ENCODE data around the gene TM4SF5.

TM4SF5 gene

DNA sequence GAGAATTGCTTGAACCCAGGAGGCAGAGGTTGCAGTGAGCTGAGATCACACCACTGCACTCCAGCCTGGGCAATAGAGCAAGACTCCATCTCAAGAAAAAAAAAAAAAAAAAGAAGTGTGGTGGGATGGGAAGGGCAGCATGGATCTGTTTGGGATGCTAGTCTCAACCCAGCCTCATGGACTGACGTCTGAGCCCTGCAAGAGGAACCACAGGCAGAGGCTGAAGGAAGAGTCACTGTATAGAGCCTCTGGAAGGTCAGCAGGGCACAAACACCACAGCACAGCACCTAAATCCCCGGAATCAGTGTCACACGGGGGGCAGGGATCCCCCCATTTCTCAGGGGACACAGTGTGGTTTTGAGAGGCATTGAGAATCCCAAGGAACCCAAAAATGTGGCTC, 21.1 kb upstream of the TM4SF5 start:
- Histone ChIP-seq H3K4me1 (ENCODE audit: control insufficient read depth, insufficient read depth, low read length) (no peaks in the 10 kb centered on the region), H3K36me3 (ENCODE audit: control insufficient read depth, insufficient read depth, low read length, severe bottlenecking) (no peaks in the 10 kb centered on the region), H3K4me3 (ENCODE audit: low read length) (no peak overlapping the region), H3K9me3 (ENCODE audit: control insufficient read depth, low read length) (no peaks in the 10 kb centered on the region), H3K27me3 (replicated peaks; ENCODE audit: control insufficient read depth, insufficient read depth, low read length) (peaks cover 52% of the 10 kb centered on the region), H3K9ac (ENCODE audit: low read length) (no peak overlapping the region)
- no peak for DNase-seq (ENCODE audit: low read depth)

DNA sequence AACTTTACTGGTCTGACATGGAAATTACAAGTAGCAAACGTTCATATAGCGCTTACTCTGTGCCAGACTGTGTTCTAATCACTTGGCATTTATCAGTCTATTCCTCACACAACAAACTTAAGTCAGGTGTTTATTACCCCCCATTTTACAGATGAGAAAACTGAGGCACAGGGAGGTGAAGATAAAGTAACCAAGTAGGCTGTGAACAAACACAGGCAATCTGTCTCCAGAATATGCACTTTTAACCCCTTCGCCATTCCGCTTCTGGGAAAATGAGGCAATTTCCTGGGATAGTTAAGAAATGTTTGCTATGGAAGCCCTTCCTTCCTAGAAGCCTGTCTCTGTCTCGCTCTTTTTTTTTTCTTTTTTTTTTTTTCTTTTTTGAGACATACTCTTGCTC, 19.8 kb upstream of the TM4SF5 start:
- peaks cover 49% of the 10 kb centered on the region for H3K27me3 ChIP-seq (replicated peaks; ENCODE audit: control insufficient read depth, insufficient read depth, low read length)
- DNase-seq (ENCODE audit: low read depth) = no peak
- H3K4me3 ChIP-seq (ENCODE audit: low read length) = no peak overlapping the region
- H3K9me3 ChIP-seq (ENCODE audit: control insufficient read depth, low read length) = no peaks in the 10 kb centered on the region
- no peak overlapping the region for H3K9ac ChIP-seq (ENCODE audit: low read length)
- H3K4me1 ChIP-seq (ENCODE audit: control insufficient read depth, insufficient read depth, low read length) = no peaks in the 10 kb centered on the region
- H3K36me3 ChIP-seq (ENCODE audit: control insufficient read depth, insufficient read depth, low read length, severe bottlenecking) = no peaks in the 10 kb centered on the region

DNA sequence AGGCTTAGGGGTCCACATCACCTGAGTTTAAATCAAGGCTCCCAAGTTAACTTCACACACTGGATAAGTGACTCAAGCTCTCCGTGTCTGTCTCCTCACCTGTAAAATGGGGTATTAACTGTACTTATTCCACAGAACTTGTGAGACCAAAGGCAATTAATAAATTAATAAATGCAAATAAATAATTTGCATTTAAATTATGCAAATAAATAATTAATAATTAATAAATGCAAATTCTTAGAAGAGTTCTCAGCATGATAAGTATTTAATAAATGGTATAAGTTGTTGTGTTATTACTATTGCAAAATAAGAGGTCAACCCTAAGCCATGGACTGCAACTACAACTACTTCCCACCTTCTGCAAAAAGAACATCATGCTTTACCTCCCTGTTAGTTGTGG, 18.3 kb upstream of the TM4SF5 start:
- no peaks in the 10 kb centered on the region for H3K36me3 ChIP-seq (ENCODE audit: control insufficient read depth, insufficient read depth, low read length, severe bottlenecking)
- no peak for DNase-seq (ENCODE audit: low read depth)
- H3K9ac ChIP-seq (ENCODE audit: low read length) = no peak overlapping the region
- peaks cover 61% of the 10 kb centered on the region for H3K27me3 ChIP-seq (replicated peaks; ENCODE audit: control insufficient read depth, insufficient read depth, low read length)
- H3K9me3 ChIP-seq (ENCODE audit: control insufficient read depth, low read length) = no peaks in the 10 kb centered on the region
- no peak overlapping the region for H3K4me3 ChIP-seq (ENCODE audit: low read length)
- no peaks in the 10 kb centered on the region for H3K4me1 ChIP-seq (ENCODE audit: control insufficient read depth, insufficient read depth, low read length)

DNA sequence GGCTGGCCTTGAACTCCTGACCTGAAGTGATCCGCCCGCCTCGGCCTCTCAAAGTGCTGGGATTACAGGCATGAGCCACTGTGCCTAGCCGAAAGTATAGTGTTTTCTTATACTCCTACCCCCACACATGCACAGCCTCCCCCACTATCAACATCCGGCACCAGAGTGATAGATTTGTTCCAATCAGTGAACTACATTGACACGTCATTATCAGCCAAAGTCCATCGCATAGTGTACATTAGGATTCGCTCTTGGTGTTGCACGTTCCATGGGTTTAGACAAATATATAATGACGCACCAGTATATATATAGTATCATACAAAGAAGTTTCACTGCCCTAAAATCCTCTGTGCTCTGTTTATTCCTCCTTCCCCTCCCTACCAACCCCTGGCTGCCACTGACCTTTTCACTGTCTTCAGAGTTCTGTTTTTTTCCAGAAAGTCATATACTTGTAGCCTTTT, 11.9 kb upstream of the TM4SF5 start:
- no peak for DNase-seq (ENCODE audit: low read depth)

DNA sequence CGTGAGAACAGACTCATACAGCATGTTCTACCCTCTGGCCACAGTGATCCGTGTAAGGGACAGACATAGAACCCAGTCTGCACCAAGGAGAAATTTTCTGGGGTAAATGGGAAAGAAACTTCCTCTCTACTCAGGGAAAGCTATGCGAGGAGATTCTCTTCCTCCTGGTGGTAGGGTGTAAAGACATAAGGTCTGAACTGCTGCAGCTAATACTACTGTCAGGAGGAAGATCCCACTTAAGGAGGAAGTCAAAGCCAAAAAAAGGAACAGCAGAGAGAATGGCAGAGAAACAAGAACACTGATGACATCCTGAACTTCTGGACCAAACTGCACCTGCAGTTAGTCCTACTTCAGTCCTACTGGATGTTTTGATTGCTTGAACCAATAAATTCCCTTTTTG, 7.1 kb upstream of the TM4SF5 start:
- Histone ChIP-seq H3K36me3 (ENCODE audit: control insufficient read depth, insufficient read depth, low read length, severe bottlenecking) (no peaks in the 10 kb centered on the region), H3K4me3 (ENCODE audit: low read length) (no peak overlapping the region), H3K9me3 (ENCODE audit: control insufficient read depth, low read length) (no peaks in the 10 kb centered on the region), H3K4me1 (ENCODE audit: control insufficient read depth, insufficient read depth, low read length) (no peaks in the 10 kb centered on the region), H3K9ac (ENCODE audit: low read length) (no peak overlapping the region), H3K27me3 (replicated peaks; ENCODE audit: control insufficient read depth, insufficient read depth, low read length) (peaks cover 25% of the 10 kb centered on the region)
- DNase-seq (ENCODE audit: low read depth) = no peak

More for the DNA sequence above, 11.9 kb upstream of the TM4SF5 start:
- Histone ChIP-seq H3K36me3 (ENCODE audit: control insufficient read depth, insufficient read depth, low read length, severe bottlenecking) (no peaks in the 10 kb centered on the region), H3K9me3 (ENCODE audit: control insufficient read depth, low read length) (no peaks in the 10 kb centered on the region), H3K9ac (ENCODE audit: low read length) (no peak overlapping the region), H3K4me1 (ENCODE audit: control insufficient read depth, insufficient read depth, low read length) (no peaks in the 10 kb centered on the region), H3K27me3 (replicated peaks; ENCODE audit: control insufficient read depth, insufficient read depth, low read length) (peaks cover 45% of the 10 kb centered on the region), H3K4me3 (ENCODE audit: low read length) (no peak overlapping the region)

DNA sequence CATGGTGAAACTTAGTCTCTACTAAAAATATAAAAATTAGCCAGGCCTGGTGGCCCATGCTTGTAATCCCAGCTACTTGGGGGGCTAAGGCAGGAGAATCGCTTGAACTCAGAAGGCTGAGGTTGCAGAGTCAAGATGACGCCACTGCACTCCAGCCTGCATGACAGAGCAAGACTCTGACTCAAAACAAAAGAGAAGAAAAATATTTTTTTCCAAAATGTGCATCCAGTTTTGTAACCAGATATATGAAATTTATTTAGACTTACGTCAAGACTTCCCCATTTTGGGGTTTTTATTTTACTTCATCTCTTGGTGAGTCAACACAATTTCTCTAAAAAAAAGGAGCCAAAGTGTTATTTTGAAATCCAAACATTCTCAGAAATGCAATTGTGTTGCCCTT, 5.5 kb upstream of the TM4SF5 start:
- no peak overlapping the region for H3K4me3 ChIP-seq (ENCODE audit: low read length)
- H3K9me3 ChIP-seq (ENCODE audit: control insufficient read depth, low read length) = no peaks in the 10 kb centered on the region
- H3K4me1 ChIP-seq (ENCODE audit: control insufficient read depth, insufficient read depth, low read length) = no peaks in the 10 kb centered on the region
- H3K9ac ChIP-seq (ENCODE audit: low read length) = no peak overlapping the region
- H3K27me3 ChIP-seq (replicated peaks; ENCODE audit: control insufficient read depth, insufficient read depth, low read length) = peaks cover 14% of the 10 kb centered on the region
- no peaks in the 10 kb centered on the region for H3K36me3 ChIP-seq (ENCODE audit: control insufficient read depth, insufficient read depth, low read length, severe bottlenecking)
- peak; percentile 45 for DNase-seq (ENCODE audit: low read depth)

DNA sequence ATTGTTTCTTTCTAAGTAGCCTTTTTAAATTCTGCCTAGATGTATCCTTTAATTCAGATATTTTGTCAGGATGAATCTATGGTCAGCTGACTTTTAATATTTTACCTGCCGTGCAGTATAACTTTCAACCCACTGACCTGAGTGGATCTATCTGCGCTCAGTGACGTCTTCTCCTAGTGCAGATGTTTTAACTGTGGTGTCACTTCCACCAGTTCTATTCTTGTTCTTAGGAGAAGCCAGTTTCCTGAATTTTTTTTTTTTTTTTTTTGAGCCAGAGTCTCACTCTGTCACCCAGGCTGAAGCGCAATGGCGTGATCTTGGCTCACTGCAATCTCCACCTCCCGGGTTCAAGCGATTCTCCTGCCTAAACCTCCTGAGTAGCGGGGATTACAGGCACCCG, 5.0 kb upstream of the TM4SF5 start:
- H3K9ac ChIP-seq (ENCODE audit: low read length) = no peak overlapping the region
- no peaks in the 10 kb centered on the region for H3K36me3 ChIP-seq (ENCODE audit: control insufficient read depth, insufficient read depth, low read length, severe bottlenecking)
- DNase-seq (ENCODE audit: low read depth) = no peak
- no peaks in the 10 kb centered on the region for H3K9me3 ChIP-seq (ENCODE audit: control insufficient read depth, low read length)
- H3K4me3 ChIP-seq (ENCODE audit: low read length) = no peak overlapping the region
- H3K27me3 ChIP-seq (replicated peaks; ENCODE audit: control insufficient read depth, insufficient read depth, low read length) = peaks cover 17% of the 10 kb centered on the region
- H3K4me1 ChIP-seq (ENCODE audit: control insufficient read depth, insufficient read depth, low read length) = no peaks in the 10 kb centered on the region

DNA sequence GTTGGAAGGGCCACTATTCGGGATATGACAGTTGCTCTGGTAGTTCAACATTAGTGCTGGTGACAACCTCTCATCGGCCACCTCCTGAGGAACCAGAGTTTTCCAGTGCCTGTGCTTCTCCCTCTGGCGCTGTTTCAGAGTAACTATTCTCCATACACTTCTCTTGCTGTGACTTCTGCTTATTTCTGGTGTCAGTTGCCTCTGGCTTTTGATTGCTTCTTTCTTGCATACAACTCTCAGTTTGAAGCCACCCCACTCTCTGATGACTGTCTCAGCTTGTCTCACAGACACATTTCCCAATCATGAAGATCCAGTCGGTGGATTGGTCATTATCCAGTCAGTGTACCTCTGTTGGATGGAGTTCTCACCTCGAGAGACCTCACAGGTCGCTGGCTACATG, 3.4 kb upstream of the TM4SF5 start:
- Histone ChIP-seq H3K36me3 (ENCODE audit: control insufficient read depth, insufficient read depth, low read length, severe bottlenecking) (no peaks in the 10 kb centered on the region), H3K9ac (ENCODE audit: low read length) (no peak overlapping the region), H3K4me3 (ENCODE audit: low read length) (no peak overlapping the region), H3K4me1 (ENCODE audit: control insufficient read depth, insufficient read depth, low read length) (no peaks in the 10 kb centered on the region), H3K27me3 (replicated peaks; ENCODE audit: control insufficient read depth, insufficient read depth, low read length) (peaks cover 25% of the 10 kb centered on the region), H3K9me3 (ENCODE audit: control insufficient read depth, low read length) (no peaks in the 10 kb centered on the region)
- DNase-seq (ENCODE audit: low read depth) = no peak

DNA sequence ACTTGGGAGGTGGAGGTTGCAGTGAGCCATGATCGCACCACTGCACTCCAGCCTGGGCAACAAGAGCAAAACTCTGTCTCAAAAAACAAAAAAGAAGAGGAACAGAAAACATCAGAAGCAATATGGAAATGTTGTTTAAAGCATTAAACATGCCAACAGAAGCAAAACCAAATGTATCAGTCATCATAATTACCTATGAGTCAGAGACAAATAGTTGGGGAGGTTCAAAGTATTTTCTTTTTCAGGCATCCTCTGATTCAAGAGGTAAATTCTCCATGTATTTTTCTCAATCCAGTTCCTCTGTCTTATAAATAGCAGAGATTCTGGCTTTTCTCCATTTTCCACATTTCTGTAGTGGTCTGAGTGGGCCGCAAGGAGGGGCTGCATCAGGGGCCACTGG, 2.1 kb upstream of the TM4SF5 start:
- H3K4me1 ChIP-seq (ENCODE audit: control insufficient read depth, insufficient read depth, low read length) = no peaks in the 10 kb centered on the region
- no peak overlapping the region for H3K9ac ChIP-seq (ENCODE audit: low read length)
- no peak overlapping the region for H3K4me3 ChIP-seq (ENCODE audit: low read length)
- H3K36me3 ChIP-seq (ENCODE audit: control insufficient read depth, insufficient read depth, low read length, severe bottlenecking) = no peaks in the 10 kb centered on the region
- DNase-seq (ENCODE audit: low read depth) = peak; percentile 15
- H3K27me3 ChIP-seq (replicated peaks; ENCODE audit: control insufficient read depth, insufficient read depth, low read length) = peaks cover 27% of the 10 kb centered on the region
- no peaks in the 10 kb centered on the region for H3K9me3 ChIP-seq (ENCODE audit: control insufficient read depth, low read length)

DNA sequence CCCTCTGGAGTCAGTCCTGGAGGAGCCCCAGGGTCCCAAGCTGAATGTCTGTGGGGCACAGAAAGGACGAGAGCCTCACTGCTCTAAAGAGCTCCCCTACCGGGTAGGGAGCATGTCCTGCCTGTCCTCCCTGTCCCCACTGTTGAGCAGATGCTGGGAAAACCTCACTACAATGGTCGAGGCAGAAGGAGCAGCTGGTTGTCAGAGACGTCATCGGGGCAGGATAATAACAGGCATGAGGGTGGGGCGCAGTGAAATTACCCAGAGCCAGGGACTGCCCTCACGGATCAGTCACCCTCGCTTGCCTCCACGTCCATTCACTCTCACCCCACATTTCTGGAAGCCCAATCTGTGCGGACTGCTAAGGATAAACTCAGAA, 538 bp downstream of the TM4SF5 start:
- Histone ChIP-seq H3K4me1 (ENCODE audit: control insufficient read depth, insufficient read depth, low read length) (no peaks in the 10 kb centered on the region), H3K4me3 (ENCODE audit: low read length) (no peak overlapping the region), H3K9me3 (ENCODE audit: control insufficient read depth, low read length) (no peaks in the 10 kb centered on the region), H3K9ac (ENCODE audit: low read length) (no peak overlapping the region), H3K36me3 (ENCODE audit: control insufficient read depth, insufficient read depth, low read length, severe bottlenecking) (no peaks in the 10 kb centered on the region), H3K27me3 (replicated peaks; ENCODE audit: control insufficient read depth, insufficient read depth, low read length) (peaks cover 31% of the 10 kb centered on the region)
- no peak for DNase-seq (ENCODE audit: low read depth)

DNA sequence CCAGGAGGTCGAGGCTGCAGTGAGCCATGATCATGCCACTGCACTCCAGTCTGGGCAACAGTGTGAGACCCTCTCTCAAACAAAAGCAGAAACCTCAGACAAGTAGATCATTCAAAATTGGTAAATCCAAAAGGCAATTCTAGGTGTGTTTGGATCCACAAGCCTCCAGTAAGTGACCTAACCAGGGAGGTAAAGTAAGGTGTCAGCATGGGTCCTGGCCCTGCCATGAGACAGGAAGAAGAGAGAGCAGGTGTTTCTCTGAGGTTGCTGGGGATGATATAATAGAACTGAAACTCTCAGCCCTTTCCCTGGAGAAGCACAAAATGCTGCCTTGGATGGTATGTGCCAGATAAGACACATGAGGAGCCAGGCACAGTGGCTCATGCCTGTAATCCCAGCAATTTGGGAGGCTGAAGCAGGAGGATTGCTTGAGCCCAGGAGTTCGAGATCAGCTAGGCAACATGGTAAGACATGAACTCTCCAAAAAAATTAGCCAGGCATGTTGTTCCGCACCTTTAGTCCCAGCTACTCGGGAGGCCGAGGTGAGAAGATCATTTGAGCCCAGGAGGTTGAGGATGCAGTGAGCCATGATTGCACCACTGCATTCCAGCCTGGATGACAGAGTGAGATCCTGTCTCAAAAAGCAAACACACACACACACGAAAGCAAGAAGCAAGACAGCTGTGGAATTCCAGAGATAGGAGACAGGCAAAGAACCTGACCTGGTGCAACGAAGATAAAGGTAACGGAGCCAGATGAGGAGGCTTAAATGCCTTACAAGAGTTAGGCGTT, 6.5 kb downstream of the TM4SF5 start:
- no peak for DNase-seq (ENCODE audit: low read depth)

More for the DNA sequence above, 6.5 kb downstream of the TM4SF5 start:
- Histone ChIP-seq H3K4me1 (ENCODE audit: control insufficient read depth, insufficient read depth, low read length) (no peaks in the 10 kb centered on the region), H3K4me3 (ENCODE audit: low read length) (no peak overlapping the region), H3K27me3 (replicated peaks; ENCODE audit: control insufficient read depth, insufficient read depth, low read length) (peaks cover 46% of the 10 kb centered on the region), H3K9me3 (ENCODE audit: control insufficient read depth, low read length) (no peaks in the 10 kb centered on the region), H3K36me3 (ENCODE audit: control insufficient read depth, insufficient read depth, low read length, severe bottlenecking) (no peaks in the 10 kb centered on the region), H3K9ac (ENCODE audit: low read length) (no peak overlapping the region)

Data from adipocyte (in vitro differentiated cells).